ENCODE measurements around the gene TGM4. TPM values are rescaled to one million over a fixed set of nuclear protein-coding genes. Genes with fewer than 3 reads are reported as not detected.

Gene TGM4
- total RNA-seq, 1 donor from 2014 or later = not detected

- Mint-ChIP-seq H3K9me3 (ENCODE audit: unreplicated experiment) (no peaks in the 10 kb centered on the region), H3K27ac (ENCODE audit: unreplicated experiment) (no peak overlapping the region), H3K27me3 (ENCODE audit: unreplicated experiment) (no peaks in the 10 kb centered on the region), H3K4me3 (ENCODE audit: unreplicated experiment) (no peak overlapping the region), H3K4me1 (ENCODE audit: unreplicated experiment) (no peaks in the 10 kb centered on the region), H3K36me3 (ENCODE audit: low read depth, unreplicated experiment) (no peaks in the 10 kb centered on the region)
- DNase-seq (ENCODE audit: low spot score) = no peak
- no peak for TF ChIP-seq CTCF (IDR thresholded peaks at IDR 0.05; ENCODE audit: unreplicated experiment)
These were observed 2.9 kb downstream of the TGM4 start for GRCh38 chr3:44877333-44877732.

- no peaks in the 10 kb centered on the region for H3K4me1 Mint-ChIP-seq (ENCODE audit: unreplicated experiment)
- no peak overlapping the region for H3K4me3 Mint-ChIP-seq (ENCODE audit: unreplicated experiment)
- H3K27me3 Mint-ChIP-seq (ENCODE audit: unreplicated experiment) = no peaks in the 10 kb centered on the region
- DNase-seq (ENCODE audit: low spot score) = no peak
- H3K9me3 Mint-ChIP-seq (ENCODE audit: unreplicated experiment) = no peaks in the 10 kb centered on the region
- H3K27ac Mint-ChIP-seq (ENCODE audit: unreplicated experiment) = no peak overlapping the region
- no peak for TF ChIP-seq CTCF (IDR thresholded peaks at IDR 0.05; ENCODE audit: unreplicated experiment)
- no peaks in the 10 kb centered on the region for H3K36me3 Mint-ChIP-seq (ENCODE audit: low read depth, unreplicated experiment)
These were observed 5.9 kb downstream of the TGM4 start for GRCh38 chr3:44880284-44880683.

GRCh38 chr3:44883213-44883955, 9.0 kb downstream of the TGM4 start:
- Mint-ChIP-seq H3K4me3 (ENCODE audit: unreplicated experiment) (no peak overlapping the region), H3K36me3 (ENCODE audit: low read depth, unreplicated experiment) (peaks cover 3% of the 10 kb centered on the region), H3K9me3 (ENCODE audit: unreplicated experiment) (no peaks in the 10 kb centered on the region), H3K27ac (ENCODE audit: unreplicated experiment) (no peak overlapping the region), H3K27me3 (ENCODE audit: unreplicated experiment) (no peaks in the 10 kb centered on the region), H3K4me1 (ENCODE audit: unreplicated experiment) (peaks cover 8% of the 10 kb centered on the region)
- no peak for DNase-seq (ENCODE audit: low spot score)
- no peak for TF ChIP-seq CTCF (IDR thresholded peaks at IDR 0.05; ENCODE audit: unreplicated experiment)

GRCh38 chr3:44883999-44884431, 9.6 kb downstream of the TGM4 start:
- DNase-seq (ENCODE audit: low spot score) = no peak
- Mint-ChIP-seq H3K27me3 (ENCODE audit: unreplicated experiment) (no peaks in the 10 kb centered on the region), H3K9me3 (ENCODE audit: unreplicated experiment) (no peaks in the 10 kb centered on the region), H3K27ac (ENCODE audit: unreplicated experiment) (no peak overlapping the region), H3K4me3 (ENCODE audit: unreplicated experiment) (no peak overlapping the region), H3K36me3 (ENCODE audit: low read depth, unreplicated experiment) (peaks cover 3% of the 10 kb centered on the region), H3K4me1 (ENCODE audit: unreplicated experiment) (peaks cover 8% of the 10 kb centered on the region)
- TF ChIP-seq CTCF (IDR thresholded peaks at IDR 0.05; ENCODE audit: unreplicated experiment) = no peak

- no peak overlapping the region for H3K27ac Mint-ChIP-seq (ENCODE audit: unreplicated experiment)
- peaks cover 3% of the 10 kb centered on the region for H3K36me3 Mint-ChIP-seq (ENCODE audit: low read depth, unreplicated experiment)
- peak overlapping the region; percentile 76 for H3K4me3 Mint-ChIP-seq (ENCODE audit: unreplicated experiment)
- H3K4me1 Mint-ChIP-seq (ENCODE audit: unreplicated experiment) = peaks cover 8% of the 10 kb centered on the region
- H3K9me3 Mint-ChIP-seq (ENCODE audit: unreplicated experiment) = no peaks in the 10 kb centered on the region
- DNase-seq (ENCODE audit: low spot score) = no peak
- peaks cover 2% of the 10 kb centered on the region for H3K27me3 Mint-ChIP-seq (ENCODE audit: unreplicated experiment)
- TF ChIP-seq CTCF (IDR thresholded peaks at IDR 0.05; ENCODE audit: unreplicated experiment) = no peak
These were observed 11.2 kb downstream of the TGM4 start for GRCh38 chr3:44885618-44886017.

All from endothelial cell (in vitro differentiated cells).